Muscle layer of colon (tissue), 2 donors: ENCODE results near the gene NSMCE4A.
"Not testable (repeated sequence)": the region's sequence is repeated elsewhere in the genome, so short reads cannot be mapped to it uniquely, and the experiment has no call there.

Experiments
- H3K27ac ChIP-seq: one replicate; pipeline ENCODE4 v1.7.0; 2013; ENCODE audit warnings: low read depth, mild to moderate bottlenecking, low read length, moderate library complexity
- H3K27me3 ChIP-seq, 2 donors: one replicate each; pipeline ENCODE4 v1.7.0; 2013; ENCODE audit warnings: low read length in 2 of 2, mild to moderate bottlenecking in 2 of 2; ENCODE audit not compliant: insufficient read depth in 2 of 2, control insufficient read depth in 1 of 2
- H3K36me3 ChIP-seq: one replicate; pipeline ENCODE4 v1.7.0; 2013; ENCODE audit warnings: mild to moderate bottlenecking, low read length; ENCODE audit not compliant: insufficient read depth
- H3K4me1 ChIP-seq: one replicate; pipeline ENCODE4 v1.7.0; 2013; ENCODE audit warnings: mild to moderate bottlenecking, low read length; ENCODE audit not compliant: insufficient read depth
- H3K4me3 ChIP-seq, 2 donors: one replicate each; pipeline ENCODE4 v1.7.0; 2013; ENCODE audit warnings: low read length in 2 of 2, low read depth in 1 of 2, mild to moderate bottlenecking in 1 of 2, moderate library complexity in 1 of 2
- H3K9ac ChIP-seq: one replicate; pipeline ENCODE4 v1.7.0; 2013; ENCODE audit warnings: low read length
- H3K9me3 ChIP-seq: one replicate; pipeline ENCODE4 v1.7.0; 2013; ENCODE audit warnings: mild to moderate bottlenecking, low read length
- donor health status: abdominal sarcoma.
- donor health status: Adenocarcinoma of cecum.

The NSMCE4A gene

GRCh38 chr10:121984463-121984862 is 9.4 kb upstream of the NSMCE4A start:
- Histone ChIP-seq H3K27ac (no peak overlapping the region), H3K9me3 (peaks cover 3% of the 10 kb centered on the region), H3K9ac (no peak overlapping the region), H3K4me1 (no peaks in the 10 kb centered on the region), H3K27me3 (no peaks in the 10 kb centered on the region), H3K36me3 (no peaks in the 10 kb centered on the region), H3K4me3 (no peak overlapping the region)

DNA sequence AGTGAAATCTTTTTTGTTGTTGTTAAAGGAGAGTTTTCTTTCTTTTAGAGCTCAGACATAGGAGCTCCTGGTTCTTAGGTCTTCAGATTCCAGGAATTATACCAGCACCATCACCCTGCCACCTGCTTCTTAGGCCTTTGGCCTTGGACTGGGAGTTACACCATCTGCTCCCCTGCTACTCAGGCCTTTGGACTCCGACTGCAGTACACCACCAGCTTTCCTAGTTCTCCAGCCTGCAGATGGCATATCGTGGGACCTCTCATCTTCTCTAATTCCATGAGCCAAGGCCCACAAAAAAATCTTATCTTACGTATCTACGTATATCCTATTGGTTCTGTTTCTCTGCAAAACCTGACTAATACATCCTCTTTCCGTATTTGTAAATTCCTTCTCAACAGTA is 8.8 kb upstream of the NSMCE4A start:
- Histone ChIP-seq H3K36me3 (no peaks in the 10 kb centered on the region), H3K4me3 (no peak overlapping the region), H3K27me3 (no peaks in the 10 kb centered on the region), H3K9ac (no peak overlapping the region), H3K4me1 (no peaks in the 10 kb centered on the region), H3K27ac (no peak overlapping the region), H3K9me3 (peaks cover 3% of the 10 kb centered on the region)

DNA sequence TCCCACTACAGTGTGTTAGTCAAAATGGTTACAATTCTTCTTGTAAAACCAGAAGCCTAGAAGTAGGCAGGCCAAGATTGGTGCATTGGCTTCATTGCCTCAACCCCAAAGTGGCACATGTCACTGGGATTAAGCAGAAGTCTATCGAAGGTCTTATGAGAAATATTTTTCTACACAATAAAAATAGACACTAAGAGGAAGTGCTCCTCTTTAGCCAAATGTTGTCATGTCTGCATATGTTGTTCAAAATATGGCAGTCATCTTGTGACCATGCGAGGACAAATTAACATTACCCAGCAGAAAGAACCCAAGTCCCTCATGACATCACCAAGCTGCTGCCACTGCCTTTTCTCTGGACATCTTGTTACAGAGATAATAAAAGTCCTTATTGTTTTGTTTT is 6.3 kb upstream of the NSMCE4A start:
- no peak overlapping the region for H3K9ac ChIP-seq
- no peaks in the 10 kb centered on the region for H3K36me3 ChIP-seq
- no peak overlapping the region for H3K27ac ChIP-seq
- no peak overlapping the region for H3K4me3 ChIP-seq
- no peaks in the 10 kb centered on the region for H3K4me1 ChIP-seq
- H3K27me3 ChIP-seq, result no peaks in the 10 kb centered on the region
- H3K9me3 ChIP-seq, result peaks cover 3% of the 10 kb centered on the region

GRCh38 chr10:121978511-121978910 is 3.5 kb upstream of the NSMCE4A start:
- H3K4me1 ChIP-seq, result peaks cover 6% of the 10 kb centered on the region
- no peaks in the 10 kb centered on the region for H3K9me3 ChIP-seq
- H3K9ac ChIP-seq, result no peak overlapping the region
- H3K36me3 ChIP-seq, result no peaks in the 10 kb centered on the region
- H3K4me3 ChIP-seq, result no peak overlapping the region
- no peaks in the 10 kb centered on the region for H3K27me3 ChIP-seq
- no peak overlapping the region for H3K27ac ChIP-seq

DNA sequence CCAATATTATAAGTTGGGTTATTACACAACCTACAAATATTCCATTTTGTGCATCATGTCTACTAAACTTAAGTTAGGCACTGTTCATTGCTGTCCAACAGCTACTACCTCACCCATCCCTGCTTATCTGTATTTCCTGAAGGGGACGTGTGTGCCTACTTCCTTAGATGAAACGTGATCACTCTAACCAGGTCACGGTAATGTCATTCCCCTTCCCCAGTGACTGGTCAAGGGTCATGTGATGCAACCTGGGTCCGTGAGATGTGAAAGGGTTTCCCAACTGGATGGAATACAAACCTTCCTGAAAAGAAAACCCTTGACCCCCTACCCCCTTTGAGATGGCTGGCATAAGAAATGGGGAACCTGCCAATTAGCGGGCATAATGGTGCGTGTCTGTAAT is 1.6 kb upstream of the NSMCE4A start:
- peaks cover 11% of the 10 kb centered on the region for H3K4me1 ChIP-seq
- no peak overlapping the region for H3K27ac ChIP-seq
- H3K9ac ChIP-seq, result no peak overlapping the region
- H3K36me3 ChIP-seq, result no peaks in the 10 kb centered on the region
- no peak overlapping the region for H3K4me3 ChIP-seq
- no peaks in the 10 kb centered on the region for H3K27me3 ChIP-seq
- H3K9me3 ChIP-seq, result no peaks in the 10 kb centered on the region

DNA sequence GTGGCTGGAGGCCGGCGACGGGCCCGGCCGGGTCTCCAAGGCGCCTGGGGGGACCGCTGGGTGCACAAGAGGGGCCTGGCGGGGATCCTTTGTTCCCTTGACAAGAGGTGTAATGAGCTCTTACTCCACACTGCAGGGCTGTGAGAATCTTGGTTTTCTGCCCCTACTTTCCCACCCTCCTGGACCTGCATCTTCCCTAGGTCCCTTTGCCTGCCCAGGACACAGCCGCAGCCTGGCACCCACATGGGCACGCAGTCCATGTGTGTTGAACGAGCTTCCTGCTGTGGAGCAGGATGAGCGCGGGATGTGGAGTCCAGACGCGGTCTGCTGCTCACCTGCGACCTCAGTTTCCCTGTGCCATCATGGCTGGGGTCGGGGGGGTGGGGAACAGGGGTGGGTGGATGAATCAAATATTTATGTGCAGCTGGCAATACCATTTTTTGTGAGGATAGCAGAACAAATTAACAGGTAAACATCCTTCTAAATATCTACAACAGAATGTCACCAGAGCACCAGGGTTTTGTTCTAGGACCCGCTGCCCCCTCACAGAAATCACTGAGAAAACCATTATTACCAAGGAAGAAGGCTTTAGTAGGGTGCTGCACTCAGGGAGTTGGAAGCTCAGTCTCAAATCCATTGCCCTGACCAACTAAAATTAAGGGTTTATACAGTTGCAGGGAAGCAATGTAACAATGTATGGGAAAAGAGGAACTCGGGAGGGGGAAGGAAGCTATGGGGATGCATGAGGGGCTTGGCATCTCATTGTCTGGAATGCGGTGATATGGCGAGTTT is 474 bp upstream of the NSMCE4A start:
- Histone ChIP-seq H3K9ac (no peak overlapping the region), H3K9me3 (no peaks in the 10 kb centered on the region), H3K4me3 (peak overlapping the region; percentile 77 to 87), H3K27ac (peak overlapping the region; percentile 86), H3K4me1 (peaks cover 11% of the 10 kb centered on the region), H3K36me3 (peaks cover 3% of the 10 kb centered on the region), H3K27me3 (no peaks in the 10 kb centered on the region)

DNA sequence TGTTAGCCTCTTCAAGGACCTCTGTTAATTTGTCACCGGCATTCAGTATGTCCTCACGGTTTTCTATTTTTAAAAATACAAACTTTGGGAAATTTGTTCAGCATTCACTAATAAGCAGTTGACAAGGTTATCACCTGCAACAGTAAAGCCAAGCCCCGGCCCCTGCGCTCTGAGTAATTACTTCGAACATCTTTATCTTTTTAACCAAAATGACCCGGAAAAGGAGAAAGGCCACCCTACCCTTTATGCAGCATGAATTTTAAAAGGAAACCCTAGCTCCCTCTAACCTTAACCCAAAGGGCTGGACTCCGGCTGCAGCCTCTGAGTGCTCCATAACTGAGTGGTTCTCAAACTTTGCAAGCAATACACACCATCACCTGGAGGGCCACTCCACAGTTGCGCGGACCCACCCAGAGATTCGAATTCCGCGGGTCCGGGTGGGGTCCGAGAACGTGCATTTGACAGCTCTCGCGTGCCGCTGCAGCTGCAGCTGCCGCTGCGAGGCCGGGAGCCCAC is 940 bp downstream of the NSMCE4A start:
- H3K4me1 ChIP-seq, result peaks cover 11% of the 10 kb centered on the region
- H3K4me3 ChIP-seq, result peak overlapping the region; percentile 77 to 87
- H3K27me3 ChIP-seq, result no peaks in the 10 kb centered on the region
- H3K36me3 ChIP-seq, result peaks cover 11% of the 10 kb centered on the region
- no peaks in the 10 kb centered on the region for H3K9me3 ChIP-seq
- peak overlapping the region; percentile 86 for H3K27ac ChIP-seq
- H3K9ac ChIP-seq, result peak overlapping the region; percentile 8

DNA sequence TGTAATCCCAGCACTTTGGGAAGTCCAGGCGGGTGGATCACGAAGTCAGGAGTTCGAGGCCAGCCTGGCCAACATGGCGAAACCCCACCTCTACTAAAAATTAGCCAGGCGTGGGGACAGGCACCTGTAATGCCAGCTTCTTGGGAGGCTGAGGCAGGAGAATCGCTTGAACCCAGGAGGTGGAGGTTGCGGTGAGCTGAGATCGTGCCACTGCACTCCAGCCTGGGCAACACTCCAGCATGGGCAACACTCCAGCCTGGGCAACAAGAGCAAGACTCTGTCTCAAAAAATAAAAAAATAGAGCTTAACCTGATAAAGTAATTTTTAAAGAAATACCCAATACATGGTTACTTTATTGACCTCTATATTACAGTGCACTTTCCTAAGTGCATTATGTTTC is 5.9 kb downstream of the NSMCE4A start:
- H3K27me3 ChIP-seq, H3K27ac ChIP-seq, H3K9ac ChIP-seq, H3K9me3 ChIP-seq, H3K4me3 ChIP-seq: not testable (repeated sequence)
- Histone ChIP-seq H3K4me1 (peaks cover 11% of the 10 kb centered on the region), H3K36me3 (peaks cover 50% of the 10 kb centered on the region)

DNA sequence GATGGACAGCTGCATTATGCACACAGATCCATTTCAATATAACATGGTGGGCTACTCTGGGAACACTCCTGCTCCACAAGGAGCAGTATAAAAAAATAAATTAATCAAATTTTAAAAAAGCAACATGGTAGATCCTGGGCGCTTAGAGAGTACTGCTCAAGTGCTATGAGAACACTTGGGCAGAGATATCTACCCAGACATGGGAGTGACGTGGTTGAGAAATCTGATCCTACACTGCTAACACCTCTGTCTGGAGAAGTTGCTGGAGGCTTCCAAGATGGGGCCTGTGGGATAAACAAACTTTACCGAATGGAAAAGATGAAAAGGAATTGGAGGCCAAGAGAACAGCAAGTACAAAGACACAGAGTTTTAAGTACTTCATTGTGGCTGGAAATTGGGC is 9.0 kb downstream of the NSMCE4A start:
- no peak overlapping the region for H3K27ac ChIP-seq
- H3K4me3 ChIP-seq, result no peak overlapping the region
- H3K4me1 ChIP-seq, result no peaks in the 10 kb centered on the region
- no peaks in the 10 kb centered on the region for H3K9me3 ChIP-seq
- no peaks in the 10 kb centered on the region for H3K27me3 ChIP-seq
- peaks cover 62% of the 10 kb centered on the region for H3K36me3 ChIP-seq
- no peak overlapping the region for H3K9ac ChIP-seq

- H3K27ac ChIP-seq, result no peak overlapping the region
- H3K36me3 ChIP-seq, result peaks cover 46% of the 10 kb centered on the region
- H3K27me3 ChIP-seq, result no peaks in the 10 kb centered on the region
- H3K9ac ChIP-seq, result no peak overlapping the region
- no peak overlapping the region for H3K4me3 ChIP-seq
- no peaks in the 10 kb centered on the region for H3K9me3 ChIP-seq
- no peaks in the 10 kb centered on the region for H3K4me1 ChIP-seq
Measured at GRCh38 chr10:121961456-121961855, 13.6 kb downstream of the NSMCE4A start.

DNA sequence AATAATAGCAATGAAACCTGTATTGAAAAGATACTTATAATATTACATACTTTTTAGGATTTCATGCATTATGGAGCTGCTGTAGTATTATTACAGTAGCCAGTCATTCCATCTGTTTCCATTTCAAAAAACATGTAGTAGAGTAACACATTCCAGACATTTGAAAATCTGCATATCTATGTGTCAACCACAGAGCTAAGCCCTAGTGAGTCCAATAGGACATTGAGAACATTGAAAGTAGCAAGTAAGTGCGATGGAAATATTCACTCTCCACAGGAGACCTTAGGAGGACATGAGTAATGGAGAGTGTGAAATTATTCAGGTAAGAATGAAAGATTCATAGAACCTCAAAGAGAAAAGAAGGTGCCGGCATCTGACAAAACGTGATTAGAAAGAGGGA is 15.3 kb downstream of the NSMCE4A start:
- H3K27ac ChIP-seq, result no peak overlapping the region
- no peaks in the 10 kb centered on the region for H3K9me3 ChIP-seq
- no peaks in the 10 kb centered on the region for H3K27me3 ChIP-seq
- no peak overlapping the region for H3K9ac ChIP-seq
- no peaks in the 10 kb centered on the region for H3K4me1 ChIP-seq
- no peak overlapping the region for H3K4me3 ChIP-seq
- H3K36me3 ChIP-seq, result peaks cover 33% of the 10 kb centered on the region
